ENCODE measurements around the gene HAAO. TPM values are rescaled to one million over a fixed set of nuclear protein-coding genes. Genes with fewer than 3 reads are reported as not detected.

The HAAO gene
- total RNA-seq, 1 donor from 2014 or later = 11.4 TPM

GRCh38 chr2:42802150-42802549 is 9.8 kb upstream of the HAAO start:
- H3K9me3 Mint-ChIP-seq = no peaks in the 10 kb centered on the region
- no peak overlapping the region for H3K4me3 Mint-ChIP-seq
- no peak overlapping the region for H3K27ac Mint-ChIP-seq
- H3K4me1 Mint-ChIP-seq = no peaks in the 10 kb centered on the region
- intact Hi-C loops (cut with micrococcal nuclease) = no loop called here
- ChIA-PET POLR2A (no interaction called here), CTCF (no interaction called here)
- DNase-seq (no peak), ATAC-seq (ENCODE audit: low read depth) (no peak)
- no peaks in the 10 kb centered on the region for H3K36me3 Mint-ChIP-seq (ENCODE audit: low read depth)
- no peaks in the 10 kb centered on the region for H3K27me3 Mint-ChIP-seq
- TF ChIP-seq CTCF (IDR thresholded peaks at IDR 0.05) = no peak

GRCh38 chr2:42801381-42801780 is 9.0 kb upstream of the HAAO start:
- H3K36me3 Mint-ChIP-seq (ENCODE audit: low read depth) = no peaks in the 10 kb centered on the region
- no peaks in the 10 kb centered on the region for H3K27me3 Mint-ChIP-seq
- TF ChIP-seq CTCF (IDR thresholded peaks at IDR 0.05) = no peak
- ChIA-PET POLR2A (interaction anchor here (0.5 to 2.8 kb wide), 2 partner anchors 8 to 764 kb away, joined by 3 to 15 read pairs; no protein-coding TSS in a partner anchor), CTCF (no interaction called here)
- intact Hi-C loops (cut with micrococcal nuclease) = no loop called here
- no peaks in the 10 kb centered on the region for H3K9me3 Mint-ChIP-seq
- peaks cover 3% of the 10 kb centered on the region for H3K4me1 Mint-ChIP-seq
- H3K4me3 Mint-ChIP-seq = no peak overlapping the region
- DNase-seq = no peak
- H3K27ac Mint-ChIP-seq = no peak overlapping the region
- ATAC-seq (ENCODE audit: low read depth) = no peak

GRCh38 chr2:42800981-42801380 is 8.6 kb upstream of the HAAO start:
- H3K36me3 Mint-ChIP-seq (ENCODE audit: low read depth) = no peaks in the 10 kb centered on the region
- no peak for TF ChIP-seq CTCF (IDR thresholded peaks at IDR 0.05)

GRCh38 chr2:42800461-42800962 is 8.1 kb upstream of the HAAO start:
- DNase-seq = no peak
- no peak for ATAC-seq (ENCODE audit: low read depth)
- no peaks in the 10 kb centered on the region for H3K9me3 Mint-ChIP-seq
- H3K27me3 Mint-ChIP-seq = no peaks in the 10 kb centered on the region
- peaks cover 10% of the 10 kb centered on the region for H3K4me1 Mint-ChIP-seq
- intact Hi-C loops (cut with micrococcal nuclease) = no loop called here
- H3K36me3 Mint-ChIP-seq (ENCODE audit: low read depth) = no peaks in the 10 kb centered on the region
- POLR2A ChIA-PET = interaction anchor here (0.5 to 2.8 kb wide), 3 partner anchors 8 to 765 kb away, joined by 3 to 15 read pairs (median 3); partner anchors contain the start of gene HAAO
- no peak for TF ChIP-seq CTCF (IDR thresholded peaks at IDR 0.05)
- H3K4me3 Mint-ChIP-seq = no peak overlapping the region
- no peak overlapping the region for H3K27ac Mint-ChIP-seq
- CTCF ChIA-PET = no interaction called here

More at GRCh38 chr2:42800981-42801380, 8.6 kb upstream of the HAAO start:
- Mint-ChIP-seq H3K9me3 (no peaks in the 10 kb centered on the region), H3K4me3 (no peak overlapping the region), H3K4me1 (peaks cover 6% of the 10 kb centered on the region), H3K27ac (no peak overlapping the region), H3K27me3 (no peaks in the 10 kb centered on the region)
- ATAC-seq (ENCODE audit: low read depth) (no peak), DNase-seq (no peak)
- POLR2A ChIA-PET = interaction anchor here (0.5 to 2.8 kb wide), 3 partner anchors 9 to 765 kb away, joined by 3 to 15 read pairs (median 3); partner anchors contain the start of gene HAAO
- CTCF ChIA-PET = no interaction called here
- intact Hi-C loops (cut with micrococcal nuclease) = no loop called here

GRCh38 chr2:42799881-42800280 is 7.5 kb upstream of the HAAO start:
- Mint-ChIP-seq H3K9me3 (no peaks in the 10 kb centered on the region), H3K4me3 (no peak overlapping the region), H3K4me1 (peaks cover 16% of the 10 kb centered on the region), H3K27me3 (no peaks in the 10 kb centered on the region), H3K27ac (no peak overlapping the region), H3K36me3 (ENCODE audit: low read depth) (no peaks in the 10 kb centered on the region)
- intact Hi-C loops (cut with micrococcal nuclease) = loop anchor here (10.0 kb wide), 1 partner anchor 235 kb away; the partner anchor contains the start of gene MTA3
- no peak for DNase-seq
- ChIA-PET POLR2A (interaction anchor here (1.0 to 2.8 kb wide), 2 partner anchors 8 to 10 kb away, joined by 3 to 15 read pairs; partner anchors contain the start of gene HAAO), CTCF (no interaction called here)
- no peak for ATAC-seq (ENCODE audit: low read depth)
- no peak for TF ChIP-seq CTCF (IDR thresholded peaks at IDR 0.05)

All from activated B cell treated with CpG ODN at 0.5 μM for 24 hours (primary cell).